Skeletal muscle tissue (tissue), 4 donors: Measurements from ENCODE around the gene KRT4. TPM values are rescaled to one million over a fixed set of nuclear protein-coding genes. Genes with fewer than 3 reads are reported as not detected.
"Not testable (repeated sequence)": the region's sequence is repeated elsewhere in the genome, so short reads cannot be mapped to it uniquely, and the experiment has no call there.

ENCODE experiments used
- H3K27ac ChIP-seq: one replicate; pipeline ENCODE4 v1.7.0; 2013; ENCODE audit warnings: mild to moderate bottlenecking, low read depth, low read length, inconsistent platforms
- H3K27me3 ChIP-seq, 3 donors: one replicate each; pipeline ENCODE4 v1.7.0; 2013; ENCODE audit warnings: low read length in 3 of 3; ENCODE audit not compliant: control insufficient read depth in 3 of 3, insufficient read depth in 3 of 3
- H3K36me3 ChIP-seq, 3 donors: one replicate each; pipeline ENCODE4 v1.7.0; 2013; ENCODE audit warnings: low read length in 3 of 3; ENCODE audit not compliant: control insufficient read depth in 3 of 3, insufficient read depth in 3 of 3
- H3K4me1 ChIP-seq, 3 donors: one replicate each; pipeline ENCODE4 v1.7.0; 2013; ENCODE audit warnings: low read length in 3 of 3, mild to moderate bottlenecking in 3 of 3; ENCODE audit not compliant: control insufficient read depth in 3 of 3, insufficient read depth in 3 of 3
- H3K4me3 ChIP-seq, 3 donors: one replicate each; pipeline ENCODE4 v1.7.0; 2013; ENCODE audit warnings: low read length in 3 of 3
- H3K9ac ChIP-seq, 3 donors: one replicate each; pipeline ENCODE4 v1.7.0; 2013; ENCODE audit warnings: low read length in 3 of 3, mild to moderate bottlenecking in 3 of 3, moderate library complexity in 2 of 3, low read depth in 1 of 3
- H3K9me3 ChIP-seq, 3 donors: one replicate each; pipeline ENCODE4 v1.7.0; 2013; ENCODE audit warnings: low read length in 3 of 3; ENCODE audit not compliant: control insufficient read depth in 3 of 3
- total RNA-seq: library from RNA; depleted of rRNA; stranded (reverse); fragments of >200 nt; gene quantifications from one replicate; pipeline ENCODE4 v1.2.3, GENCODE V29; 2014
- donor health status: Osteomylitis.

KRT4 gene
- total RNA-seq, 1 donor from 2014 or later: not detected

- Histone ChIP-seq H3K36me3 (no peaks in the 10 kb centered on the region), H3K4me1 (no peaks in the 10 kb centered on the region), H3K27ac (no peak overlapping the region), H3K9me3 (peaks cover 0 to 4% (median 2%) of the 10 kb centered on the region in 3 donors), H3K9ac (no peak overlapping the region), H3K4me3 (no peak overlapping the region), H3K27me3 (peaks cover 6 to 10% (median 10%) of the 10 kb centered on the region in 3 donors)
These were observed 46.9 kb downstream of the KRT4 start for GRCh38 chr12:52767020-52767379.

DNA sequence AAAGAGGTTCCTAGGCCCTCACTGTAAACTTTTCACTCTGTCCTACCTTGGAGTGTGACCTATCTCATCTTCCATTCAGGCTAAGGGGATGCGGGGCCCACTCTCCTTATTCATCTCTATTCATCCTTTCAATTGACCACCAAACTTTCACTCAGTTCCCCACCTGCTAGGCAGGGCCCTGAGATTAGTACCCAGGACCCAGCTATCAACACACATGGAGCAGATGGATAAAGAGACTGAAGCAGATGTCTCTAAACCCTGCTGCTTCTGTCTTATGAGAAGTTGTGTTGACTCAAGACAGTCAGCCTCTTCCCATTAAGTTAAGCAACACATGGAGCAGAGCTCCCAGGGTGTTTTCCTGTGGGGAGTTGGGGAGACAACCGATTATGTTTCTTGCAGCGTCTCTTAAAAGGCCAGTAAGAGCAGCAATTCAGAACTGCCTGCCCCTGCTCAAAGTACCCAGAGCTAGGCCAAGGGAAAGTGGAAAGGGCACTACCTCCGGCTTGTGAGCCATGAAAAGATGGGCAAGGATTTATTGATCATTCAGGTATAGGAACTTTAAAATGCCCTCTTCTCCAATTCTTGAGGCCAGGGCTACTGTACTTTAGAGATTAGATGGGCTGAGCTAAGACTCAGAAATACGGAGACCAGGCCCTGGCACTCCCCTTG lies 47.4 kb downstream of the KRT4 start:
- Histone ChIP-seq H3K27me3 (peaks cover 3 to 10% (median 6%) of the 10 kb centered on the region in 3 donors), H3K4me3 (no peak overlapping the region), H3K9me3 (peaks cover 0 to 4% (median 2%) of the 10 kb centered on the region in 3 donors), H3K9ac (no peak overlapping the region), H3K4me1 (no peaks in the 10 kb centered on the region), H3K36me3 (no peaks in the 10 kb centered on the region), H3K27ac (no peak overlapping the region)

DNA sequence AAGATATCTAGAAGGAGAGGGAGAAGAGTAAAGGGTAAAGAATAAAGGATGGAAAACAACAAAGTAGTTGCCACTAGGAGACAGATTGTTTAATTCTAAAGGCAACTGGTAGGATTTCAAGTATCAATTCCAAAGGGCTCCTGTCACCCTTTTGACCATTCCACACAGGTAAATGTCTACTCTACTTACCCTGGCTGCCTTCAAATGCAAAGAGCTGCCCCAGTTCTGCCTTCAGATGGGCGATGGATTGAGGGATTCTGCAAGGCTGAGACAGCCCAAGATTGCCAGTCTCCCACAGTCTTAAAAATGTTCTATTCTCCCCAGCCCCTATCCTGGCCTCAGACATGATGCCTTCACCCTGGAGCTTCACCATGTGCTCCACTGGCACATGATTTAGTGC lies 48.2 kb downstream of the KRT4 start:
- Histone ChIP-seq H3K4me1 (no peaks in the 10 kb centered on the region), H3K27me3 (peaks cover 0 to 10% (median 6%) of the 10 kb centered on the region in 3 donors), H3K4me3 (no peak overlapping the region), H3K9ac (no peak overlapping the region), H3K36me3 (no peaks in the 10 kb centered on the region), H3K27ac (no peak overlapping the region), H3K9me3 (peaks cover 0 to 4% (median 2%) of the 10 kb centered on the region in 3 donors)

DNA sequence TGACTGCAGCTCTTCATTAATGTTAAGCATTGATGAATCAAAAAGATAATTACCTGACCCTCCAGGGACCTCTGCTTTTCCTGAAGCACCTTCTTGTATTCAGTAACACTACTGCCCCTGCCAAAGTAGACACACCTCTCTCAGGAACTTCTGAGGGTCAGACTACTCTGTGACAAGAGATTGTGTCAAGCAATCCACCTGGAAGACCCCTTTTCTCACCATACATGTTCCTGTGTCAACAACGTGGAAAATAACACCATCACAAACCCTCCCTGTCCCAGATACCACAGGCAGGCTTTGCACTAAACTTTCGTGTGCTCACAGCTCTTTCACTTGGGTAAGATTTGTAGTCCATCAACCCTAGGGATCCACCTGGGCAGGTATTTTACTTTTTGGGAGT lies 49.9 kb downstream of the KRT4 start:
- Histone ChIP-seq H3K4me1 (no peaks in the 10 kb centered on the region), H3K27ac (no peak overlapping the region), H3K27me3 (peaks cover 0 to 4% (median 4%) of the 10 kb centered on the region in 3 donors), H3K4me3 (no peak overlapping the region), H3K9me3 (peaks cover 0 to 6% (median 0%) of the 10 kb centered on the region in 3 donors), H3K9ac (no peak overlapping the region), H3K36me3 (no peaks in the 10 kb centered on the region)

GRCh38 chr12:52763036-52763659 lies 50.8 kb downstream of the KRT4 start:
- Histone ChIP-seq H3K4me3 (no peak overlapping the region), H3K9ac (no peak overlapping the region), H3K36me3 (no peaks in the 10 kb centered on the region), H3K9me3 (peaks cover 0 to 6% (median 0%) of the 10 kb centered on the region in 3 donors), H3K4me1 (no peaks in the 10 kb centered on the region), H3K27me3 (peaks cover 0 to 5% (median 4%) of the 10 kb centered on the region in 3 donors), H3K27ac (no peak overlapping the region)

GRCh38 chr12:52761802-52762201 lies 52.1 kb downstream of the KRT4 start:
- Histone ChIP-seq H3K4me3 (no peak overlapping the region), H3K9me3 (peaks cover 0 to 6% (median 0%) of the 10 kb centered on the region in 3 donors), H3K27ac (no peak overlapping the region), H3K9ac (no peak overlapping the region), H3K36me3 (no peaks in the 10 kb centered on the region), H3K4me1 (no peaks in the 10 kb centered on the region), H3K27me3 (peaks cover 0 to 15% (median 4%) of the 10 kb centered on the region in 3 donors)

GRCh38 chr12:52761218-52761617 lies 52.7 kb downstream of the KRT4 start:
- H3K9ac ChIP-seq, H3K4me1 ChIP-seq, H3K36me3 ChIP-seq, H3K27ac ChIP-seq, H3K9me3 ChIP-seq, H3K4me3 ChIP-seq: not testable (repeated sequence)
- H3K27me3 ChIP-seq: peaks cover 0 to 21% (median 4%) of the 10 kb centered on the region in 3 donors

DNA sequence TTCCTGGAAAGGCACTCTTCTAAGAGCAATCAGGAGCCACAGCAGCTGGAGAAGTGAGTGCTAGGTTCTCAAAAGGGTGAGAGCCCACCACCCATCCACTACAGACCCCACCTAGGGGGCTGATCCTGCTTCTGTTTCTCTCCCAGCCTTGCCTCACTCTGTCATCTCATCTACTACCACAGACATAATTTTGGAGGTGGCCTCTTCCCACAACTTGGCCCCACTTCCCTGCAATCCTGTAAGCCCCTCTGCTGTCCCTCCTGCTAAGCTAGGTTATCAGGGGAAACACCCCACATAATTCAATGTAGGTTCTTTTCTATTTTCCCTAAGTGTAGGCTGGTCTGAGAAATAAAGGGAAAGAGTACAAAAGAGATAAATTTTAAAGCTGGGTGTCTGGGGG lies 53.3 kb downstream of the KRT4 start:
- Histone ChIP-seq H3K27ac (no peak overlapping the region), H3K9ac (no peak overlapping the region)

GRCh38 chr12:52759695-52760094 lies 54.2 kb downstream of the KRT4 start:
- H3K36me3 ChIP-seq: no peaks in the 10 kb centered on the region
- no peak overlapping the region for H3K4me3 ChIP-seq
- no peak overlapping the region for H3K9ac ChIP-seq
- no peaks in the 10 kb centered on the region for H3K4me1 ChIP-seq
- peaks cover 0 to 6% (median 0%) of the 10 kb centered on the region in 3 donors for H3K9me3 ChIP-seq
- H3K27me3 ChIP-seq: peaks cover 5 to 25% (median 8%) of the 10 kb centered on the region in 3 donors
- H3K27ac ChIP-seq: no peak overlapping the region

More for the DNA sequence above, 53.3 kb downstream of the KRT4 start:
- H3K4me3 ChIP-seq: no peak overlapping the region
- peaks cover 0 to 6% (median 0%) of the 10 kb centered on the region in 3 donors for H3K9me3 ChIP-seq
- H3K4me1 ChIP-seq: no peaks in the 10 kb centered on the region
- peaks cover 0 to 22% (median 4%) of the 10 kb centered on the region in 3 donors for H3K27me3 ChIP-seq
- no peaks in the 10 kb centered on the region for H3K36me3 ChIP-seq

DNA sequence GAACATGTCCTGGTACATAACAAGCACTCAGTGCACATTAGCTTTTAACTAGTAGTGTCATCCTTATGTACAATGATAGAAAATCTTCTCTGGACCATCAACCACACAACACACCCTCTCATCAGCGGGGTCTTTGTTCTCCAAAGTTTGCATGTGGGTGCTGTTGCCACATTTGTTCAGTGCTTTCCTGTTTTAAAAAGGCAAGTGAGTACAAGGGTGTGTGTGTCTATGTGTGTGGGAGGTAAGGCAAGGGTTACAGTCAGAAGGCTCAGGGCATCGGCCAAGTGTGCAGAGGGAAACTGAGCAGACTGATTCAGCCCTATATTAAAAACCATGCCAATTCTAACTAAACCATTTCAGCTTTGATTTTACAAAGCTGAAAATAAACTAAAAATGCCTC lies 54.7 kb downstream of the KRT4 start:
- Histone ChIP-seq H3K9me3 (peaks cover 0 to 6% (median 0%) of the 10 kb centered on the region in 3 donors), H3K36me3 (no peaks in the 10 kb centered on the region), H3K27ac (no peak overlapping the region), H3K4me3 (no peak overlapping the region), H3K27me3 (peaks cover 5 to 25% (median 11%) of the 10 kb centered on the region in 3 donors), H3K9ac (no peak overlapping the region), H3K4me1 (no peaks in the 10 kb centered on the region)
